Measurements from ENCODE around the gene PAWR. TPM values are rescaled to one million over a fixed set of nuclear protein-coding genes. Genes with fewer than 3 reads are reported as not detected.

Gene PAWR
- total RNA-seq (1 to 10 TPM; 2.3 to 2.4 TPM), polyA plus RNA-seq (2.9 TPM)

GRCh38 chr12:79690638-79691510, at the start of gene PAWR:
TSS of gene PAWR (minus strand) at chr12:79690964. CDS start at chr12:79690244, 720 bp downstream.
- no peak within 1 kb of the TSS for H3K27ac ChIP-seq (ENCODE audit: low read depth, low read length)
- peaks cover 14% of the 10 kb centered on the region for H3K27me3 ChIP-seq (ENCODE audit: insufficient read depth, low read length, poor library complexity, severe bottlenecking)
- no peaks in the 10 kb centered on the region for H3K36me3 ChIP-seq (ENCODE audit: insufficient read depth, low read length)
- Mint-ChIP-seq H3K4me1 (peaks cover 10 to 28% (median 25%) of the 10 kb centered on the region in 3 donors), H3K36me3 (no peaks in the 10 kb centered on the region), H3K9me3 (peaks cover 0 to 3% (median 1%) of the 10 kb centered on the region in 5 donors), H3K27me3 (peaks cover 44 to 68% of the 10 kb centered on the region in 2 donors), H3K27ac (peak within 1 kb of the TSS in 1 of 8 donors; percentile 45), H3K4me3 (peak within 1 kb of the TSS; percentile 79 to 90 (median 83))
- H3K4me1 ChIP-seq (ENCODE audit: insufficient read depth, low read length) = peaks cover 12% of the 10 kb centered on the region
- H3K9me3 ChIP-seq (ENCODE audit: low read length) = no peaks in the 10 kb centered on the region
- ChIA-PET POLR2A (no interaction called here), CTCF (no interaction called here)
- peak within 1 kb of the TSS; percentile 22 for H3K4me3 ChIP-seq (ENCODE audit: low read length)
- peak in 2 of 5 donors; percentile 11 to 19 for DNase-seq

GRCh38 chr12:79737875-79738718, 47.3 kb upstream of the PAWR start:
- no peaks in the 10 kb centered on the region for H3K27me3 ChIP-seq (ENCODE audit: insufficient read depth, low read length, poor library complexity, severe bottlenecking)
- ChIA-PET POLR2A (no interaction called here), CTCF (no interaction called here)
- Mint-ChIP-seq H3K4me3 (no peak overlapping the region), H3K36me3 (no peaks in the 10 kb centered on the region), H3K27me3 (peaks cover 8 to 18% of the 10 kb centered on the region in 2 donors), H3K4me1 (no peaks in the 10 kb centered on the region), H3K27ac (no peak overlapping the region), H3K9me3 (no peaks in the 10 kb centered on the region)
- no peaks in the 10 kb centered on the region for H3K4me1 ChIP-seq (ENCODE audit: insufficient read depth, low read length)
- DNase-seq = peak in 1 of 5 donors; percentile 7
- H3K36me3 ChIP-seq (ENCODE audit: insufficient read depth, low read length) = no peaks in the 10 kb centered on the region
- H3K27ac ChIP-seq (ENCODE audit: low read depth, low read length) = no peak overlapping the region
- H3K4me3 ChIP-seq (ENCODE audit: low read length) = no peak overlapping the region
- no peaks in the 10 kb centered on the region for H3K9me3 ChIP-seq (ENCODE audit: low read length)

- H3K36me3 ChIP-seq (ENCODE audit: insufficient read depth, low read length) = no peaks in the 10 kb centered on the region
- CTCF ChIA-PET = no interaction called here
- Mint-ChIP-seq H3K27me3 (peaks cover 7 to 31% of the 10 kb centered on the region in 2 donors), H3K4me3 (no peak overlapping the region), H3K36me3 (no peaks in the 10 kb centered on the region), H3K27ac (no peak overlapping the region), H3K4me1 (no peaks in the 10 kb centered on the region), H3K9me3 (no peaks in the 10 kb centered on the region)
- H3K9me3 ChIP-seq (ENCODE audit: low read length) = no peaks in the 10 kb centered on the region
- H3K27me3 ChIP-seq (ENCODE audit: insufficient read depth, low read length, poor library complexity, severe bottlenecking) = no peaks in the 10 kb centered on the region
- POLR2A ChIA-PET = no interaction called here
- no peak overlapping the region for H3K4me3 ChIP-seq (ENCODE audit: low read length)
- H3K27ac ChIP-seq (ENCODE audit: low read depth, low read length) = no peak overlapping the region
- DNase-seq = no peak
- H3K4me1 ChIP-seq (ENCODE audit: insufficient read depth, low read length) = no peaks in the 10 kb centered on the region
Observed at GRCh38 chr12:79732638-79733037, 41.9 kb upstream of the PAWR start.

GRCh38 chr12:79725987-79726386, 35.2 kb upstream of the PAWR start:
- POLR2A ChIA-PET = no interaction called here
- no peaks in the 10 kb centered on the region for H3K4me1 Mint-ChIP-seq
- DNase-seq = no peak
- H3K9me3 Mint-ChIP-seq = peaks cover 0 to 3% (median 0%) of the 10 kb centered on the region in 5 donors
- CTCF ChIA-PET = no interaction called here
- no peaks in the 10 kb centered on the region for H3K36me3 Mint-ChIP-seq
- no peak overlapping the region for H3K27ac ChIP-seq (ENCODE audit: low read depth, low read length)
- no peaks in the 10 kb centered on the region for H3K36me3 ChIP-seq (ENCODE audit: insufficient read depth, low read length)
- H3K4me3 ChIP-seq (ENCODE audit: low read length) = no peak overlapping the region
- no peaks in the 10 kb centered on the region for H3K9me3 ChIP-seq (ENCODE audit: low read length)
- H3K27ac Mint-ChIP-seq = no peak overlapping the region
- no peaks in the 10 kb centered on the region for H3K27me3 ChIP-seq (ENCODE audit: insufficient read depth, low read length, poor library complexity, severe bottlenecking)
- H3K4me1 ChIP-seq (ENCODE audit: insufficient read depth, low read length) = no peaks in the 10 kb centered on the region
- H3K4me3 Mint-ChIP-seq = no peak overlapping the region
- peaks cover 5 to 41% of the 10 kb centered on the region in 2 donors for H3K27me3 Mint-ChIP-seq

GRCh38 chr12:79717006-79717405, 26.2 kb upstream of the PAWR start:
- H3K27ac Mint-ChIP-seq = no peak overlapping the region
- H3K9me3 ChIP-seq (ENCODE audit: low read length) = no peaks in the 10 kb centered on the region
- no peak for DNase-seq
- no peak overlapping the region for H3K4me3 Mint-ChIP-seq
- H3K36me3 ChIP-seq (ENCODE audit: insufficient read depth, low read length) = no peaks in the 10 kb centered on the region
- no peaks in the 10 kb centered on the region for H3K4me1 Mint-ChIP-seq
- no peak overlapping the region for H3K4me3 ChIP-seq (ENCODE audit: low read length)
- peaks cover 2 to 14% of the 10 kb centered on the region in 2 donors for H3K27me3 Mint-ChIP-seq
- H3K27ac ChIP-seq (ENCODE audit: low read depth, low read length) = no peak overlapping the region
- H3K9me3 Mint-ChIP-seq = no peaks in the 10 kb centered on the region
- H3K27me3 ChIP-seq (ENCODE audit: insufficient read depth, low read length, poor library complexity, severe bottlenecking) = no peaks in the 10 kb centered on the region
- no peaks in the 10 kb centered on the region for H3K36me3 Mint-ChIP-seq
- POLR2A ChIA-PET = no interaction called here
- CTCF ChIA-PET = no interaction called here
- no peaks in the 10 kb centered on the region for H3K4me1 ChIP-seq (ENCODE audit: insufficient read depth, low read length)

GRCh38 chr12:79715308-79715707, 24.5 kb upstream of the PAWR start:
- CTCF ChIA-PET = no interaction called here
- Histone ChIP-seq H3K27ac (ENCODE audit: low read depth, low read length) (no peak overlapping the region), H3K27me3 (ENCODE audit: insufficient read depth, low read length, poor library complexity, severe bottlenecking) (no peaks in the 10 kb centered on the region), H3K4me3 (ENCODE audit: low read length) (no peak overlapping the region), H3K4me1 (ENCODE audit: insufficient read depth, low read length) (no peaks in the 10 kb centered on the region), H3K9me3 (ENCODE audit: low read length) (no peaks in the 10 kb centered on the region), H3K36me3 (ENCODE audit: insufficient read depth, low read length) (no peaks in the 10 kb centered on the region)
- H3K9me3 Mint-ChIP-seq = no peaks in the 10 kb centered on the region
- H3K4me1 Mint-ChIP-seq = no peaks in the 10 kb centered on the region
- POLR2A ChIA-PET = no interaction called here
- H3K27ac Mint-ChIP-seq = no peak overlapping the region
- H3K27me3 Mint-ChIP-seq = peaks cover 4 to 16% of the 10 kb centered on the region in 2 donors
- H3K36me3 Mint-ChIP-seq = no peaks in the 10 kb centered on the region
- DNase-seq = no peak
- H3K4me3 Mint-ChIP-seq = no peak overlapping the region

- CTCF ChIA-PET = no interaction called here
- H3K9me3 ChIP-seq (ENCODE audit: low read length) = no peaks in the 10 kb centered on the region
Observed at GRCh38 chr12:79710707-79711483, 20.1 kb upstream of the PAWR start.

More at GRCh38 chr12:79710707-79711483, 20.1 kb upstream of the PAWR start:
- H3K27me3 ChIP-seq (ENCODE audit: insufficient read depth, low read length, poor library complexity, severe bottlenecking) = no peaks in the 10 kb centered on the region
- Mint-ChIP-seq H3K36me3 (no peaks in the 10 kb centered on the region), H3K4me3 (no peak overlapping the region), H3K9me3 (no peaks in the 10 kb centered on the region), H3K27ac (no peak overlapping the region), H3K4me1 (no peaks in the 10 kb centered on the region), H3K27me3 (peaks cover 5 to 16% of the 10 kb centered on the region in 2 donors)
- H3K36me3 ChIP-seq (ENCODE audit: insufficient read depth, low read length) = no peaks in the 10 kb centered on the region
- no peak overlapping the region for H3K4me3 ChIP-seq (ENCODE audit: low read length)
- POLR2A ChIA-PET = no interaction called here
- no peak for DNase-seq
- no peak overlapping the region for H3K27ac ChIP-seq (ENCODE audit: low read depth, low read length)
- H3K4me1 ChIP-seq (ENCODE audit: insufficient read depth, low read length) = no peaks in the 10 kb centered on the region

All from CD8-positive, alpha-beta memory T cell (primary cell).